Endodermal cell (in vitro differentiated cells): ENCODE measurements around the gene SPATA2L. TPM values are rescaled to one million over a fixed set of nuclear protein-coding genes. Genes with fewer than 3 reads are reported as not detected.

Experiments used
- DNase-seq: peaks from one replicate; pipeline ENCODE4 v3.0.0-alpha.2; 2017
- H3K27ac ChIP-seq: 2 replicates; pipeline ENCODE4 v1.5.1; 2013; ENCODE audit warnings: mild to moderate bottlenecking, low read depth, low read length, moderate library complexity
- H3K27me3 ChIP-seq: 2 replicates; pipeline ENCODE4 v1.6.1; 2013; ENCODE audit warnings: mild to moderate bottlenecking, low read length, moderate library complexity; ENCODE audit not compliant: insufficient read depth, control insufficient read depth, poor library complexity, severe bottlenecking
- H3K36me3 ChIP-seq: 2 replicates; pipeline ENCODE4 v1.7.0; 2013; ENCODE audit warnings: mild to moderate bottlenecking, low read length, moderate library complexity; ENCODE audit not compliant: control insufficient read depth, insufficient read depth
- H3K4me1 ChIP-seq: one replicate; pipeline ENCODE4 v1.7.0; 2013; ENCODE audit warnings: low read length; ENCODE audit not compliant: control insufficient read depth, insufficient read depth
- H3K4me3 ChIP-seq: 2 replicates; pipeline ENCODE4 v1.5.1; 2013; ENCODE audit warnings: mild to moderate bottlenecking, low read length, moderate library complexity
- H3K9ac ChIP-seq: 2 replicates; pipeline ENCODE4 v1.6.1; 2013; ENCODE audit warnings: mild to moderate bottlenecking, low read length, moderate library complexity; ENCODE audit not compliant: poor library complexity, severe bottlenecking; ENCODE audit errors: extremely low read depth
- H3K9me3 ChIP-seq: 2 replicates; pipeline ENCODE4 v1.6.1; 2013; ENCODE audit warnings: mild to moderate bottlenecking, low read length, moderate library complexity; ENCODE audit not compliant: control insufficient read depth
- H3K27ac Mint-ChIP-seq: 2 replicates; pipeline ENCODE4 v1.8.0; 2020; ENCODE audit warnings: mixed read lengths
- H3K27me3 Mint-ChIP-seq: 2 replicates; pipeline ENCODE4 v1.8.0; 2021; ENCODE audit warnings: mild to moderate bottlenecking, mixed read lengths; ENCODE audit not compliant: insufficient read depth
- H3K36me3 Mint-ChIP-seq: 2 replicates; pipeline ENCODE4 v1.8.0; 2020; ENCODE audit warnings: low read depth, mixed read lengths
- H3K4me1 Mint-ChIP-seq: 2 replicates; pipeline ENCODE4 v1.8.0; 2020; ENCODE audit warnings: mixed read lengths
- H3K4me3 Mint-ChIP-seq: 2 replicates; pipeline ENCODE4 v1.8.0; 2020; ENCODE audit warnings: mild to moderate bottlenecking, moderate library complexity, mixed read lengths
- H3K9me3 Mint-ChIP-seq: 2 replicates; pipeline ENCODE4 v1.8.0; 2020; ENCODE audit warnings: mild to moderate bottlenecking, mixed read lengths
- WGBS, 2 experiments: methylation state at CpG; one replicate each; pipeline versions ENCODE4 v1.1.5 to v1.1.7; 2013; ENCODE audit warnings: missing lambda C conversion rate in 2 of 2, mixed read lengths in 1 of 2; ENCODE audit not compliant: insufficient coverage in 1 of 2, insufficient read length in 1 of 2; 5-methylcytosine and 5-hydroxymethylcytosine counted together
- total RNA-seq, 2 donors: library from RNA; stranded (reverse); fragmentation: NEBNext Ultra II Directional in 1 of 2; extraction: Animal tissue kit (Norgen Biotek cat#: 25700) in 1 of 2; gene quantifications; 2 replicates in 1 of 2; 3 replicates in 1 of 2; pipeline ENCODE4 v1.2.1, GENCODE V29; 2021
- TF ChIP-seq, protein P1 (sequence below): fragments of 200-600 bp; sonication (generic); conservative IDR thresholded peaks from 2 replicates; pipeline ENCODE4 v1.5.0; 2021; ENCODE audit warnings: antibody characterized with exemption, mild to moderate bottlenecking

SPATA2L gene
- total RNA-seq, 2 donors from 2014 or later, result 22.9 to 28.8 TPM

DNA sequence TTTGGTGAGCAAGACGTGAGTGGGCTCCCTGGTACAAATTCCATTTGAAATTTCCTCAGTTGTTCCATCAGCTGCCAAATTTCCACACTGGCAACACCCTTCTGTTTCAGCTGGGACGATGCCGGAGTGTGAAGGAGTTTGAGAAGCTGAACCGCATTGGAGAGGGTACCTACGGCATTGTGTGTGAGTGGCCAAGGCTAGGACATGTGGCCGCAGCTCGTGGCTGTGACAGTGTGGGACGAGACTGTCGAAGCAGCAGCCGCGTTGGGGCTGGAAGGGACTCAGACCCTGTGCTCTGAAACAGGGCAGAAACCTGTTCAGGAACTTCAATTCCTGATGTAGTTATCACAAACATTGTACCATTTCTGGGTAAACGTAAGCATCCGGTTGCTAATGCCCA, 12.4 kb downstream of the SPATA2L start:
- Mint-ChIP-seq H3K36me3 (peaks cover 75% of the 10 kb centered on the region), H3K4me1 (peaks cover 6% of the 10 kb centered on the region), H3K27me3 (no peaks in the 10 kb centered on the region), H3K4me3 (no peak overlapping the region), H3K27ac (no peak overlapping the region), H3K9me3 (peaks cover 19% of the 10 kb centered on the region)
- Histone ChIP-seq H3K4me1 (no peaks in the 10 kb centered on the region), H3K4me3 (no peak overlapping the region), H3K36me3 (peaks cover 54% of the 10 kb centered on the region), H3K27ac (no peak overlapping the region), H3K9me3 (peaks cover 20% of the 10 kb centered on the region), H3K27me3 (no peaks in the 10 kb centered on the region), H3K9ac (no peak overlapping the region)
- no peak for DNase-seq
- 97% methylated on average over 12 to 13 of the region's 13 CpGs for WGBS, 2 experiments
- TF ChIP-seq, protein P1, sequence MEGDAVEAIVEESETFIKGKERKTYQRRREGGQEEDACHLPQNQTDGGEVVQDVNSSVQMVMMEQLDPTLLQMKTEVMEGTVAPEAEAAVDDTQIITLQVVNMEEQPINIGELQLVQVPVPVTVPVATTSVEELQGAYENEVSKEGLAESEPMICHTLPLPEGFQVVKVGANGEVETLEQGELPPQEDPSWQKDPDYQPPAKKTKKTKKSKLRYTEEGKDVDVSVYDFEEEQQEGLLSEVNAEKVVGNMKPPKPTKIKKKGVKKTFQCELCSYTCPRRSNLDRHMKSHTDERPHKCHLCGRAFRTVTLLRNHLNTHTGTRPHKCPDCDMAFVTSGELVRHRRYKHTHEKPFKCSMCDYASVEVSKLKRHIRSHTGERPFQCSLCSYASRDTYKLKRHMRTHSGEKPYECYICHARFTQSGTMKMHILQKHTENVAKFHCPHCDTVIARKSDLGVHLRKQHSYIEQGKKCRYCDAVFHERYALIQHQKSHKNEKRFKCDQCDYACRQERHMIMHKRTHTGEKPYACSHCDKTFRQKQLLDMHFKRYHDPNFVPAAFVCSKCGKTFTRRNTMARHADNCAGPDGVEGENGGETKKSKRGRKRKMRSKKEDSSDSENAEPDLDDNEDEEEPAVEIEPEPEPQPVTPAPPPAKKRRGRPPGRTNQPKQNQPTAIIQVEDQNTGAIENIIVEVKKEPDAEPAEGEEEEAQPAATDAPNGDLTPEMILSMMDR, result no peak

DNA sequence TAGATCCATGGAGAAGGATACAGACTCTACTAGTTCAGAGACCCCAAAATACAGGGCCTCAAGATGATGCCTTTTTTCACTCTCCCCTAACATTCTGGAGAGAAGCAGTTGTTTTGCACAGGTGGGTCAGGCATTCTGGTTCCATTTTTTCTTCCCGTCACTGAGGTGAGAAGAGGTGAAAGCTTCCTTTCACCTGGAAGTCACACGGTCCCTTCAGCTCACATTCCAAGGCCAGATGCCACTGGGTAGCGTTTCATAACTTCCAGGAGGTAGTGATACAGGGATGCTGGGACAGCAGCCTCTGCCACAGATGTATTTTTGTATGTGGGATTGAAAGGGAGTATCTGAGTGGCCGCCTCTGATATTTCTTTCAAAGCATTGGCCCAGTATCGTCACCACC, 13.1 kb downstream of the SPATA2L start:
- Histone ChIP-seq H3K4me1 (no peaks in the 10 kb centered on the region), H3K4me3 (no peak overlapping the region), H3K36me3 (peaks cover 58% of the 10 kb centered on the region), H3K27me3 (no peaks in the 10 kb centered on the region), H3K27ac (no peak overlapping the region), H3K9me3 (peaks cover 28% of the 10 kb centered on the region), H3K9ac (no peak overlapping the region)
- H3K27me3 Mint-ChIP-seq, result no peaks in the 10 kb centered on the region
- H3K36me3 Mint-ChIP-seq, result peaks cover 75% of the 10 kb centered on the region
- TF ChIP-seq, protein P1, result no peak
- H3K4me1 Mint-ChIP-seq, result peaks cover 6% of the 10 kb centered on the region
- DNase-seq, result no peak
- H3K9me3 Mint-ChIP-seq, result peaks cover 26% of the 10 kb centered on the region
- WGBS, 2 experiments, result 92 to 98% methylated on average over 4 to 5 of the region's 5 CpGs
- no peak overlapping the region for H3K27ac Mint-ChIP-seq
- H3K4me3 Mint-ChIP-seq, result peak overlapping the region; percentile 73

DNA sequence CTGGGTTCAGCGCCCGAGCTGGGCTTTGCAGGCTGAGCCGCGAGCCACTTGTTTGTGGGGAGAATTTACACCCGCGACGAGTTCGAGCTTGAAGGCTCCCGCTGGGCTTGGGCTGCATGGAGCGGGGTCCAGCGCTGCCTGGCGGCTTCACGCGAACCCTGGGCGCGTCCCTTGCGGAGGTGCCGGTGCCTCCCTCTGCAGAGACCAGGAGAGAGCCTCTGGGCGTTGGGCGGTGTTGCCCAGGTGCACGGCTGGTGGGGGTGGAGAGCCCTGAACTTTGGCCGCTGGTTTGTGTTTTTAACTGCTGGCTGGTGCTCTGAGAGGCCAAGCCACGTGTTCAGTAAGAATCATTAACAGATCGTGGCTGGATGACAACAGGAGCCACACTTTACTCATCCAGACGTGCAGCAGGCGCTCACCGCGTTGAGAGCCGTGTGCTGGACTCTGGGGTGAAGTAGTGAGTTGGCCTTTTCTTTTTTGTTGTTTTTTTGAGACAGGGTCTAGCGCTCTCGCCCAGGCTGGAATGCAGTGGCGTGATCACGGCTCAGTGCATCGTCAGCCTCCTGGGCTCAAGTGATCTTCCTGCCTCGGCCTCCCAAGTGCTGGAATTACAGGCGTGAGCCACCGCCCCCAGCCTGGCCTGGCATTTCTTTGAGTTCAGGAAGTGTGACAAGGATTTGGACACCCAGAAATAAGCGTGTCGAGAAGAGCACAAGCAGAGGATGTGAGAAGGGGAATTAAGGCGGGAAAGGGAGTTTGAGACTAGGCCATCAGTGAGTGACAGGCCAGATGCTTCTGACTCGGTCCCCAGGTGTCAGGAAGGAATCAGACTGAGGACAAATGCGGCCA, 14.2 kb downstream of the SPATA2L start:
- peak; percentile 80 for DNase-seq
- Histone ChIP-seq H3K27ac (peak overlapping the region; percentile 61), H3K36me3 (peaks cover 58% of the 10 kb centered on the region), H3K9ac (peak overlapping the region; percentile 77), H3K4me1 (no peaks in the 10 kb centered on the region), H3K4me3 (peak overlapping the region; percentile 87), H3K9me3 (peaks cover 39% of the 10 kb centered on the region), H3K27me3 (no peaks in the 10 kb centered on the region)
- H3K4me1 Mint-ChIP-seq, result peaks cover 6% of the 10 kb centered on the region
- H3K27me3 Mint-ChIP-seq, result no peaks in the 10 kb centered on the region
- peaks cover 37% of the 10 kb centered on the region for H3K9me3 Mint-ChIP-seq
- H3K36me3 Mint-ChIP-seq, result peaks cover 78% of the 10 kb centered on the region
- TF ChIP-seq, protein P1, result peak; percentile 22
- H3K4me3 Mint-ChIP-seq, result peak overlapping the region; percentile 73
- 30 to 38% methylated on average over 26 to 42 of the region's 42 CpGs for WGBS, 2 experiments
- peak overlapping the region; percentile 93 for H3K27ac Mint-ChIP-seq
